Loucy (cell line): Measurements from ENCODE around the gene DLG2.

Experiments used
- EZH2phosphoT487 ChIP-seq: fragments of 200-600 bp; IDR thresholded peaks from 2 replicates; pipeline ENCODE4 v1.6.1; 2018; ENCODE audit warnings: antibody characterized with exemption, mild to moderate bottlenecking, moderate library complexity, borderline replicate concordance
- TF ChIP-seq, protein P1 (sequence below): fragments of 200-600 bp; sonication (generic); conservative IDR thresholded peaks from 2 replicates; pipeline ENCODE4 v1.5.1; 2014; ENCODE audit warnings: mild to moderate bottlenecking, antibody characterized with exemption, low read length

DNA sequence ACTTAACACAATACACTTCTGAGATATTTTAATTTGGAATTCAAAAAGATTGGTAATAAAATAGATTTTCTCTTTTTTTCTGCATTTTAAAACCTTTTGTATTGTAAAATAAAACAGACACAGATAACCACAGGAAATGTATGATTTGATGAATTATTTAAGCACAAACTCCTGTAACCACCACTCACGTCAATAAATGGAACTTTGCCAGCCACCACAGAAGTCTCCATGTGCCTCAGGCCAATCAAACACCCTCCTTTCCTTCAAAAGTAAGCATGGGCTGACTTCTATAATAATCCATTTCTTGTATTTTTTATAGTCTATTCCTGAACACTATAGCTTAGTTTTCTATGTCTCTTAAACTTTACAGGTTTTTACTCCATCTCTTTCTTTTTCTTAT lies 721.7 kb downstream of the DLG2 start:
- TF ChIP-seq, protein P1, sequence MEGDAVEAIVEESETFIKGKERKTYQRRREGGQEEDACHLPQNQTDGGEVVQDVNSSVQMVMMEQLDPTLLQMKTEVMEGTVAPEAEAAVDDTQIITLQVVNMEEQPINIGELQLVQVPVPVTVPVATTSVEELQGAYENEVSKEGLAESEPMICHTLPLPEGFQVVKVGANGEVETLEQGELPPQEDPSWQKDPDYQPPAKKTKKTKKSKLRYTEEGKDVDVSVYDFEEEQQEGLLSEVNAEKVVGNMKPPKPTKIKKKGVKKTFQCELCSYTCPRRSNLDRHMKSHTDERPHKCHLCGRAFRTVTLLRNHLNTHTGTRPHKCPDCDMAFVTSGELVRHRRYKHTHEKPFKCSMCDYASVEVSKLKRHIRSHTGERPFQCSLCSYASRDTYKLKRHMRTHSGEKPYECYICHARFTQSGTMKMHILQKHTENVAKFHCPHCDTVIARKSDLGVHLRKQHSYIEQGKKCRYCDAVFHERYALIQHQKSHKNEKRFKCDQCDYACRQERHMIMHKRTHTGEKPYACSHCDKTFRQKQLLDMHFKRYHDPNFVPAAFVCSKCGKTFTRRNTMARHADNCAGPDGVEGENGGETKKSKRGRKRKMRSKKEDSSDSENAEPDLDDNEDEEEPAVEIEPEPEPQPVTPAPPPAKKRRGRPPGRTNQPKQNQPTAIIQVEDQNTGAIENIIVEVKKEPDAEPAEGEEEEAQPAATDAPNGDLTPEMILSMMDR: no peak
- TF ChIP-seq EZH2phosphoT487: no peak
